GM23248 (cell line): ENCODE data around the gene SMIM35.

Experiments used
- EZH2 ChIP-seq: fragments of 200-600 bp; sonication (generic); IDR thresholded peaks from 2 replicates; pipeline ENCODE4 v1.6.1; 2018; ENCODE audit warnings: antibody characterized with exemption, mild to moderate bottlenecking; ENCODE audit not compliant: insufficient read depth, poor library complexity, severe bottlenecking
- EZH2phosphoT487 ChIP-seq: fragments of 200-600 bp; sonication (generic); IDR thresholded peaks from 2 replicates; pipeline ENCODE4 v1.6.1; 2018; ENCODE audit warnings: antibody characterized with exemption, moderate library complexity, mild to moderate bottlenecking, low read depth; ENCODE audit not compliant: insufficient read depth

- TF ChIP-seq EZH2 (no peak), EZH2phosphoT487 (no peak)
These were observed 36.4 kb downstream of the SMIM35 start for GRCh38 chr11:118050208-118050891.
